ENCODE measurements around the gene CMC2. TPM values are rescaled to one million over a fixed set of nuclear protein-coding genes. Genes with fewer than 3 reads are reported as not detected.

CMC2 gene
- total and polyA plus RNA-seq, 2 of the 8 experiments (the other 6 are each of a cell fraction or from before 2014, with no cell fraction given), result 66.6 to 116 TPM

DNA sequence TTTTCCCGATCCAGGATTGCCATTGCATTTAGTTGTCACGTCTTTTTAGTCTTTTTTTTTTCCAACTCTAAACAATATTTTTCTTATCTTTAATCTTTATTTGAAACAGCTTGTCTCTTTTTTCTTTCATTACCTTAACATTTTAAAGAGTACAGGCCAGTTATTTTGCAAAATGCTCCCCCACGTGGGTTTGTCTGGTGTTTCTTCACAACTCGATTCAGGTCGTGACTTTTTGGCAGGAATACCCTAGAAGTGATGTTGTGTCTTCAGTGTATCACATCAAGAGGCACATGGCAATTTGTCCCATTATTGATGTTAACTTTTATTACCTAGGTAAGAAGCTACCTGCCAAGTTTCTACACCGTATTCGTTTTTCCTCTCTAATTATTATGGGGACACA is 17.9 kb downstream of the CMC2 start:
- H3K18ac ChIP-seq (ENCODE audit: extremely low read depth, low read length), result no peak overlapping the region
- no peak for DNase-seq (ENCODE audit: low read depth in 1 of 2, low spot score in 2 of 2)
- peaks cover 17 to 18% of the 10 kb centered on the region in 2 experiments for H4K20me1 ChIP-seq (replicated peaks in 1 of 2; ENCODE audit: control insufficient read depth in 1 of 2, insufficient read depth in 2 of 2, low read length in 2 of 2)
- H3K36me3 ChIP-seq (ENCODE audit: control insufficient read depth in 2 of 4, insufficient read depth in 4 of 4, low read length in 3 of 4), result no peaks in the 10 kb centered on the region
- CTCF ChIA-PET (ENCODE audit: partially characterized antibody), result interaction anchor here (0.6 to 10.6 kb wide), 4 partner anchors 9 to 58 kb away, joined by 3 to 83 read pairs (median 12); no protein-coding TSS in a partner anchor
- H4K5ac ChIP-seq (ENCODE audit: insufficient read length, low read depth, low read length), result no peak overlapping the region
- no peak overlapping the region for H3K23ac ChIP-seq (ENCODE audit: insufficient read length)
- POLR2A ChIA-PET (ENCODE audit: partially characterized antibody), result interaction anchor here (1.0 kb wide), 1 partner anchor 18 kb away, joined by 4 read pairs; the partner anchor contains the start of genes CENPN and CMC2
- H3K27ac ChIP-seq (ENCODE audit: low read depth, low read length), result no peak overlapping the region
- H2BK20ac ChIP-seq (ENCODE audit: low read length), result no peak overlapping the region
- H3K4me1 ChIP-seq (replicated peaks in 1 of 4; ENCODE audit: control insufficient read depth in 3 of 4, insufficient read depth in 4 of 4, low read length in 3 of 4), result peaks cover 0 to 9% (median 4%) of the 10 kb centered on the region in 4 experiments; a peak in 5 of 7 replicates
- no peak overlapping the region for H3K56ac ChIP-seq (replicated peaks; ENCODE audit: insufficient read length, low read depth, low read length)
- H3K79me2 ChIP-seq (ENCODE audit: control insufficient read depth in 1 of 2, insufficient read depth in 2 of 2, low read length in 2 of 2), result peaks cover 0 to 24% of the 10 kb centered on the region in 2 experiments; a peak in 2 of 4 replicates
- H2BK5ac ChIP-seq (ENCODE audit: low read depth, low read length), result no peak overlapping the region
- TF ChIP-seq CREB1 (IDR thresholded peaks at IDR 0.05) (no peak), SP1 (IDR thresholded peaks at IDR 0.05; ENCODE audit: low read depth, low read length) (no peak), CHD1 (IDR thresholded peaks at IDR 0.05; ENCODE audit: low read depth, low read length) (no peak), NANOG (IDR thresholded peaks at IDR 0.05; ENCODE audit: insufficient read depth, low read depth, low read length, poor library complexity, severe bottlenecking) (no peak), BRCA1 (IDR thresholded peaks at IDR 0.05; ENCODE audit: low read depth, low read length) (no peak), SP4 (IDR thresholded peaks at IDR 0.05; ENCODE audit: low read length) (no peak), CEBPB (IDR thresholded peaks at IDR 0.05; ENCODE audit: low read depth, low read length) (no peak), POLR2AphosphoS5 (IDR thresholded peaks at IDR 0.05; ENCODE audit: low read depth, low read length) (no peak), SP2 (IDR thresholded peaks at IDR 0.05; ENCODE audit: low read length) (no peak), CHD2 (IDR thresholded peaks at IDR 0.05; ENCODE audit: low read length) (no peak), EZH2 (IDR thresholded peaks at IDR 0.05; ENCODE audit: low read depth, low read length, severe bottlenecking) (no peak), POU5F1 (IDR thresholded peaks at IDR 0.05; ENCODE audit: low read depth, low read length) (no peak)
- peaks cover 2% of the 10 kb centered on the region for H3K79me1 ChIP-seq (ENCODE audit: low read depth, low read length)
- no peak overlapping the region for H2AK5ac ChIP-seq (ENCODE audit: low read depth, low read length)
- no peak overlapping the region for H4K91ac ChIP-seq (replicated peaks; ENCODE audit: insufficient read length, low read length)
- H2BK120ac ChIP-seq (replicated peaks; ENCODE audit: low read depth, low read length), result no peak overlapping the region
- H2BK15ac ChIP-seq (ENCODE audit: low read length), result no peak overlapping the region
- no peak overlapping the region for H3K14ac ChIP-seq (ENCODE audit: insufficient read length)
- no peaks in the 10 kb centered on the region for H3K9me3 ChIP-seq (ENCODE audit: insufficient read depth in 2 of 2, low read depth in 1 of 2, low read length in 1 of 2)
- no peaks in the 10 kb centered on the region for H3K23me2 ChIP-seq (ENCODE audit: low read depth, low read length)
- H3K4me3 ChIP-seq (ENCODE audit: extremely low read depth in 1 of 4, insufficient read depth in 2 of 4, low read depth in 3 of 4, low read length in 4 of 4), result no peak overlapping the region
- no peak overlapping the region for H3K4ac ChIP-seq (replicated peaks; ENCODE audit: insufficient read length, low read depth, low read length)
- H3K4me2 ChIP-seq (ENCODE audit: insufficient read depth in 1 of 2, low read depth in 2 of 2, low read length in 2 of 2), result no peak overlapping the region
- no peak overlapping the region for H2BK12ac ChIP-seq (ENCODE audit: low read depth, low read length)
- WGBS, 2 experiments (ENCODE audit: extremely low coverage in 1 of 2, insufficient coverage in 1 of 2, insufficient read length in 1 of 2, insufficient replicate concordance in 2 of 2, low coverage in 1 of 2, low lambda C conversion rate in 2 of 2, missing lambda C conversion rate in 1 of 2), result 71% methylated on average over 7 of the region's 7 CpGs; no CpG with 5 or more reads in 1 of the 2 experiments
- FAIRE-seq, result no peak
- no peak overlapping the region for H3K9ac ChIP-seq (replicated peaks in 1 of 4; ENCODE audit: extremely low read depth in 1 of 4, low read depth in 3 of 4, low read length in 3 of 4)
- no peak overlapping the region for H4K8ac ChIP-seq (ENCODE audit: extremely low read depth, insufficient read depth, low read length)
- H3K27me3 ChIP-seq (replicated peaks in 1 of 4; ENCODE audit: control insufficient read depth in 3 of 4, extremely low read depth in 1 of 4, insufficient read depth in 3 of 4, low read length in 3 of 4), result peaks cover 0 to 4% (median 0%) of the 10 kb centered on the region in 4 experiments; a peak in 3 of 7 replicates
- H2AFZ ChIP-seq (ENCODE audit: low read length), result no peak overlapping the region
